ENCODE measurements around the gene RXFP4. TPM values are rescaled to one million over a fixed set of nuclear protein-coding genes. Genes with fewer than 3 reads are reported as not detected.

Gene RXFP4
- total RNA-seq, 1 donor from 2014 or later, result not detected

- DNase-seq (ENCODE audit: low read depth) (no peak), FAIRE-seq (no peak)
- TF ChIP-seq CTCF (IDR thresholded peaks at IDR 0.05; ENCODE audit: insufficient read depth, low read length, severe bottlenecking), result no peak
- no peaks in the 10 kb centered on the region for H3K27me3 ChIP-seq (ENCODE audit: control insufficient read depth, insufficient read depth, low read length)
- H3K36me3 ChIP-seq (ENCODE audit: control insufficient read depth, insufficient read depth, low read length), result peaks cover 1% of the 10 kb centered on the region
- H3K4me3 ChIP-seq (ENCODE audit: low read depth, low read length), result peak overlapping the region; percentile 91
These were observed 37.6 kb downstream of the RXFP4 start for GRCh38 chr1:155978973-155979429.

GRCh38 chr1:155979597-155980343 lies 38.3 kb downstream of the RXFP4 start:
- Histone ChIP-seq H3K27me3 (ENCODE audit: control insufficient read depth, insufficient read depth, low read length) (no peaks in the 10 kb centered on the region), H3K36me3 (ENCODE audit: control insufficient read depth, insufficient read depth, low read length) (peaks cover 1% of the 10 kb centered on the region), H3K4me3 (ENCODE audit: low read depth, low read length) (peak overlapping the region; percentile 91)
- FAIRE-seq (no peak), DNase-seq (ENCODE audit: low read depth) (no peak)
- no peak for TF ChIP-seq CTCF (IDR thresholded peaks at IDR 0.05; ENCODE audit: insufficient read depth, low read length, severe bottlenecking)

- TF ChIP-seq CTCF (IDR thresholded peaks at IDR 0.05; ENCODE audit: insufficient read depth, low read length, severe bottlenecking), result no peak
- no peak for FAIRE-seq
- Histone ChIP-seq H3K36me3 (ENCODE audit: control insufficient read depth, insufficient read depth, low read length) (no peaks in the 10 kb centered on the region), H3K4me3 (ENCODE audit: low read depth, low read length) (no peak overlapping the region), H3K27me3 (ENCODE audit: control insufficient read depth, insufficient read depth, low read length) (no peaks in the 10 kb centered on the region)
- peak; percentile 66 for DNase-seq (ENCODE audit: low read depth)
These were observed 40.0 kb downstream of the RXFP4 start for GRCh38 chr1:155981266-155982088.

- Histone ChIP-seq H3K27me3 (ENCODE audit: control insufficient read depth, insufficient read depth, low read length) (no peaks in the 10 kb centered on the region), H3K4me3 (ENCODE audit: low read depth, low read length) (no peak overlapping the region), H3K36me3 (ENCODE audit: control insufficient read depth, insufficient read depth, low read length) (no peaks in the 10 kb centered on the region)
- no peak for FAIRE-seq
- TF ChIP-seq CTCF (IDR thresholded peaks at IDR 0.05; ENCODE audit: insufficient read depth, low read length, severe bottlenecking), result no peak
- DNase-seq (ENCODE audit: low read depth), result no peak
These were observed 40.7 kb downstream of the RXFP4 start for GRCh38 chr1:155982106-155982505.

DNA sequence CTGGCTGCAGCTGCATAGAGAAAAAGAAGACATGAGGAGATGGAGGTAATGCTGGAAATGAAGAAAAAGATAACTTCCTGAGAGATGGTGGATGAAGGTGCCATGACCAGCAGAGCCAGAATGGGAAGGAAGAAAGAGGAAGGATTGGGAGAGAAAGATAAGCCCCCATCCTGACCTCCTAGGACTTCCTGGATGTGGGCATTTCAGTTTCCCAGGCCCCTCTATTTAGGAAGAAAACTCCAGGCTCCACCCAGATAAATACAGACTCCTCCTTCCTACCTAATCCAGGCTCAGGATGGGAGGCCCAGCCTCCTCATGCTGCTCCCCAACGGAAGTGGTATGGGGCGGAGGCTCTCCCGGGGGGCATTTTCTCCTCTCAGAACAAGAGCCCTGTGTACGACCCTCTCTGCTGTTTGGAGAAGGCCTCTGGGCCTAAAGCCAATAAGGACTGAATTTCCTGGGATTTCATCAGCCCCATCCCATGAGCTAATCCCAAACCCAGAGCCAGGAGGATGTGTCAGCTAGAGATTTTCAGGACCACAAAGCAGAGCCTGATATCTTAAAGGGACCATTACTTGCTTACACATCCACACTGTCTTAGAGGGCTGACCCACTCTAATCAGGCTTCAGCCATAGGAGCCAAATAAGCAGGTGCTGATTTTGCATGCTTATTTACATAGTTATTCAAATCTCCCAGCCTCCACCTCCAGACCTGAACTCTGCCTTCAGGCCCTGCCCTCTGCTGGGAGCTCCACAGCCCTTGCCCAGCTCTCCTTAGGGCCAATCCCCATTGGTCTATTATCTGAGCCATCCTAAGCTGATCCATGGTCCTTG lies 42.0 kb downstream of the RXFP4 start:
- FAIRE-seq (peak; percentile 7), DNase-seq (ENCODE audit: low read depth) (peak; percentile 80)
- H3K27me3 ChIP-seq (ENCODE audit: control insufficient read depth, insufficient read depth, low read length), result no peaks in the 10 kb centered on the region
- peak overlapping the region; percentile 28 for H3K4me3 ChIP-seq (ENCODE audit: low read depth, low read length)
- H3K36me3 ChIP-seq (ENCODE audit: control insufficient read depth, insufficient read depth, low read length), result no peaks in the 10 kb centered on the region
- TF ChIP-seq CTCF (IDR thresholded peaks at IDR 0.05; ENCODE audit: insufficient read depth, low read length, severe bottlenecking), result peak; percentile 28

Data from bronchial epithelial cell (primary cell).